Adrenal gland (tissue), 12 donors: ENCODE measurements around the gene RANBP3L. TPM values are rescaled to one million over a fixed set of nuclear protein-coding genes. Genes with fewer than 3 reads are reported as not detected.
"Not testable (repeated sequence)": the region's sequence is repeated elsewhere in the genome, so short reads cannot be mapped to it uniquely, and the experiment has no call there.

Experiments used
- DNase-seq, 7 donors: peaks; one replicate each; pipeline ENCODE4 v3.0.0-alpha.2; 2019 to 2020
- H3K27ac ChIP-seq, 5 donors: fragments of 200-600 bp; sonication (generic) in 4 of 5; 1 replicate in 3 of 5; 2 replicates in 2 of 5; pipeline versions ENCODE4 v1.5.1 to v1.8.0; 2016 to 2020; ENCODE audit warnings: mild to moderate bottlenecking in 1 of 5
- H3K27me3 ChIP-seq: fragments of 200-600 bp; 2 replicates; pipeline ENCODE4 v1.8.0; 2021
- H3K36me3 ChIP-seq, 2 donors: fragments of 200-600 bp; replicated peaks in 1 of 2; 1 replicate in 1 of 2; 2 replicates in 1 of 2; pipeline versions ENCODE4 v1.5.1 to v1.8.0; 2018 to 2022
- H3K4me1 ChIP-seq, 2 donors: fragments of 200-600 bp; replicated peaks in 1 of 2; 1 replicate in 1 of 2; 2 replicates in 1 of 2; pipeline versions ENCODE4 v1.5.1 to v1.8.0; 2018 to 2021
- H3K4me3 ChIP-seq, 4 donors: fragments of 200-600 bp; sonication (generic) in 3 of 4; one replicate each; pipeline ENCODE4 v1.5.1; 2016 to 2018
- H3K9me3 ChIP-seq, 3 donors: fragments of 200-600 bp; sonication (generic) in 1 of 3; replicated peaks in 1 of 3; 1 replicate in 2 of 3; 2 replicates in 1 of 3; pipeline versions ENCODE4 v1.5.1 to v1.8.0; 2016 to 2021
- POLR2A ChIP-seq, 2 donors: fragments of 450-650 bp; IDR thresholded peaks; one replicate each; pipeline ENCODE4 v1.6.1; 2017; ENCODE audit warnings: antibody characterized with exemption in 2 of 2, mild to moderate bottlenecking in 2 of 2, moderate library complexity in 1 of 2
- WGBS, 4 donors: extraction: QIAGEN DNeasy Blood & Tissue Kit in 2 of 4; methylation state at CpG; one replicate each; pipeline versions ENCODE4 v1.1.5 to v1.1.7; 2013 to 2017; 5-methylcytosine and 5-hydroxymethylcytosine counted together
- intact Hi-C, 2 donors: fragments of 100-400 bp; cut with DNase I; formaldehyde crosslinking; loops; one replicate each; pipeline versions ENCODE4 v1.14.1 to v1.15.0; 2022 to 2023
- polyA plus RNA-seq, 3 donors: library from polyadenylated mRNA; stranded (reverse); fragments of 200-250 nt in 2 of 3; fragments of 350-450 nt in 1 of 3; fragmentation: Illumina TruSeq in 1 of 3; extraction: RNeasy Lipid Tissue Mini Kit (QIAGEN cat#74804) in 1 of 3; gene quantifications; one replicate each; pipeline ENCODE4 v1.2.3, GENCODE V29; 2013 to 2014
- total RNA-seq, 9 donors: library from RNA; depleted of rRNA in 4 of 9; stranded (reverse); fragments of >200 nt in 4 of 9; fragments of 120-200 nt in 1 of 9; fragmentation: NEBNext Ultra II Directional in 1 of 9; extraction: Animal tissue kit (Norgen Biotek cat#: 25700) in 1 of 9; gene quantifications; one replicate each; pipeline versions ENCODE4 v1.1.0 to v1.2.4, GENCODE V29; 2013 to 2023
- TF ChIP-seq, protein P1 (sequence below), 6 experiments: fragments of 450-650 bp in 4 of 6; fragments of 200-600 bp in 2 of 6; sonication (generic) in 1 of 6; IDR thresholded peaks; 1 replicate in 5 of 6; 2 replicates in 1 of 6; pipeline versions ENCODE4 v1.5.1 to v1.8.0; 2016 to 2021; ENCODE audit warnings: antibody characterized with exemption in 6 of 6, mild to moderate bottlenecking in 2 of 6, moderate library complexity in 1 of 6
- donor health status: healthy with polysubstance abuse.
- donor health status: Bipolar disorder and iron deficiency.
- donor health status: DM: yes; HTN: yes; CAD: no.
- donor health status: DM: no; HTN: no; CAD: no.
- donor health status: DM: no; HTN: no; CAD: no.
- donor health status: DM: yes; HTN: yes; CAD: no.

RANBP3L gene
- total and polyA plus RNA-seq, 12 donors = 0.30 to 21.6 (median 1.6) TPM

GRCh38 chr5:36199620-36200019 is 102.1 kb downstream of the RANBP3L start:
- Histone ChIP-seq H3K27ac (no peak overlapping the region), H3K4me3 (no peak overlapping the region), H3K27me3 (no peaks in the 10 kb centered on the region), H3K4me1 (no peaks in the 10 kb centered on the region), H3K36me3 (peaks cover 0 to 30% of the 10 kb centered on the region in 2 donors), H3K9me3 (no peaks in the 10 kb centered on the region)
- WGBS, 4 donors = 69 to 81% (median 75%) methylated on average over 2 of the region's 2 CpGs
- intact Hi-C loops = no loop called here
- TF ChIP-seq, protein P1, sequence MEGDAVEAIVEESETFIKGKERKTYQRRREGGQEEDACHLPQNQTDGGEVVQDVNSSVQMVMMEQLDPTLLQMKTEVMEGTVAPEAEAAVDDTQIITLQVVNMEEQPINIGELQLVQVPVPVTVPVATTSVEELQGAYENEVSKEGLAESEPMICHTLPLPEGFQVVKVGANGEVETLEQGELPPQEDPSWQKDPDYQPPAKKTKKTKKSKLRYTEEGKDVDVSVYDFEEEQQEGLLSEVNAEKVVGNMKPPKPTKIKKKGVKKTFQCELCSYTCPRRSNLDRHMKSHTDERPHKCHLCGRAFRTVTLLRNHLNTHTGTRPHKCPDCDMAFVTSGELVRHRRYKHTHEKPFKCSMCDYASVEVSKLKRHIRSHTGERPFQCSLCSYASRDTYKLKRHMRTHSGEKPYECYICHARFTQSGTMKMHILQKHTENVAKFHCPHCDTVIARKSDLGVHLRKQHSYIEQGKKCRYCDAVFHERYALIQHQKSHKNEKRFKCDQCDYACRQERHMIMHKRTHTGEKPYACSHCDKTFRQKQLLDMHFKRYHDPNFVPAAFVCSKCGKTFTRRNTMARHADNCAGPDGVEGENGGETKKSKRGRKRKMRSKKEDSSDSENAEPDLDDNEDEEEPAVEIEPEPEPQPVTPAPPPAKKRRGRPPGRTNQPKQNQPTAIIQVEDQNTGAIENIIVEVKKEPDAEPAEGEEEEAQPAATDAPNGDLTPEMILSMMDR (IDR thresholded peaks at IDR 0.05) = no peak
- no peak for TF ChIP-seq POLR2A (IDR thresholded peaks at IDR 0.05)
- DNase-seq = no peak

- H3K36me3 ChIP-seq = peaks cover 0 to 30% of the 10 kb centered on the region in 2 donors
- WGBS, 4 donors = 87 to 90% (median 89%) methylated on average over 2 to 3 of the region's 3 CpGs
- H3K27me3 ChIP-seq, H3K9me3 ChIP-seq, H3K4me3 ChIP-seq, H3K27ac ChIP-seq, DNase-seq, H3K4me1 ChIP-seq, intact Hi-C loops: not testable (repeated sequence)
These were observed 102.9 kb downstream of the RANBP3L start for GRCh38 chr5:36198783-36199182.

Other genes with a start within 250 kb of the RANBP3L start
- 1 to 10 TPM in 2 of 9 donors, under 1 TPM in 3, not detected in 4; 0.13 to 1.7 (median 0.23) TPM for gene UGT3A2, start 235.0 kb downstream of the RANBP3L start, total RNA-seq
- 1 to 10 TPM in 1 of 3 donors, under 1 TPM in 2; 0.08 to 1.6 (median 0.13) TPM for gene UGT3A2, start 235.0 kb downstream of the RANBP3L start, polyA plus RNA-seq
- gene LMBRD2, start 150.0 kb downstream of the RANBP3L start, total RNA-seq = 10 to 100 TPM in 8 of 9 donors, 1 to 10 TPM in 1; 9.6 to 30.1 (median 15.1) TPM
- gene LMBRD2, start 150.0 kb downstream of the RANBP3L start, polyA plus RNA-seq = 10 to 100 TPM in 1 of 3 donors, 1 to 10 TPM in 2; 2.3 to 24.8 (median 3.7) TPM
- 10 to 100 TPM in 7 of 9 donors, 1 to 10 TPM in 2; 8.7 to 52.1 (median 14.9) TPM for gene SKP2, start 149.8 kb downstream of the RANBP3L start, total RNA-seq
- gene SKP2, start 149.8 kb downstream of the RANBP3L start, polyA plus RNA-seq = 10 to 100 TPM in 1 of 3 donors, 1 to 10 TPM in 2; 2.9 to 11.3 (median 3.9) TPM
- 10 to 100 TPM; 38.8 to 68.3 (median 52.6) TPM for gene NADK2, start 60.0 kb downstream of the RANBP3L start, total RNA-seq
- gene NADK2, start 60.0 kb downstream of the RANBP3L start, polyA plus RNA-seq = 10 to 100 TPM; 13.5 to 32.8 (median 19.5) TPM